HG03378 (cell line): ENCODE results near the gene CYBA.
"Not testable (repeated sequence)": the region's sequence is repeated elsewhere in the genome, so short reads cannot be mapped to it uniquely, and the experiment has no call there.

Source experiments
- ATAC-seq: cut with Tn5 transposase; IDR thresholded peaks from one replicate; pipeline ENCODE4 v1.9.1; 2021; ENCODE audit warnings: mild to moderate bottlenecking, moderate library complexity; ENCODE audit not compliant: unreplicated experiment

Gene CYBA

DNA sequence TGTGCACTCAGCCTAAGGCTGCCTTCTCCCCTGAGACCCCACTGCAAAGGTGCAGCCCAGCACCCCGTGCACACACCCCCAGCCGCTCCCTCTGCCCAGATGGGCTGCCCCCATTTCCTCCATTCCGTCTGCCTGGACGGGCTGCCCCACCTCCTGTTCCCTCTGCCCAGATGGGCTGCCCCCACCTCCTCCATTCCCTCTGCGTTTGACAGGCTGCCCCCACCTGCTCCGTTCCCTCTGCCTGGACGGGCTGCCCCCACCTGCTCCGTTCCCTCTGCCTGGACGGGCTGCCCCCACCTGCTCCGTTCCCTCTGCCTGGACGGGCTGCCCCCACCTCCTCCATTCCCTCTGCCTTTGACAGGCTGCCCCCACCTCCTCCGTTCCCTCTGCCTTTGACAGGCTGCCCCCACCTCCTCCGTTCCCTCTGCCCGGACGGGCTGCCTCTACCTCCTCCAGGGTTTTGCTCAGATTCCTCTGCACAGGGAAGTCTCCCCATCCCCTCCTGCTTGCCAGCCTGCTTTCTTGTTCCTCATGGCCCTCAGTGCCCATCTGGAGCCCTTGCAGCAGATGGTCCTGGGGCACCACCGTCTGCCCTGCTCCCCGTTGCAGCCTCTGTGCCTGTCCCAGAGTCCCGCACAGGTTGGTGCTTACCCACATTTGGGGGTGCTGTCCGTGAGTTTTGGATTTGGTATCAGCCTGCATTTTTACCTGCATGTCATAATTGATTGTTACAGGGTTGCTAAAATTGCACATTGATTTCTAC is 35.9 kb downstream of the CYBA start:
- ATAC-seq = no peak

- ATAC-seq = no peak
Observed at GRCh38 chr16:88613911-88614817, 36.7 kb downstream of the CYBA start.

DNA sequence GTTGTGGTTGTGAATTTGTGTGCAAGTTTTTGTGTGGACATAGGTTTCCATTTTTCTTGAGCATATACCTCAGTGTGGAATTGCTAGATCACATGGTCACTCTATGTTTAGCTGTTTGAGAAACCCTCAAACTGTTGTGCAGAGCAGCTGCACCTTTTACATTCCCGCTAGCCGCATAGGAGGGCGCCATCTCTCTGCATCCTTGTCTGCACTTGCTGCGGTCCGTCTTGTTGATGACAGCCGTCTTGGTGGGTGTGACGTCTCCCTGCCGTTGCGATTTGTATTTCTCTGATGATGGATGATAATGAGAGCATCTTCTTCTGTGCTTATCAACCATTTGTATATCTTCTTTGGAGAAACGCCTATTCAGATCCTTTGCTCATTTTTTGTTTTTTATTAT is 37.6 kb downstream of the CYBA start:
- no peak for ATAC-seq

- ATAC-seq = no peak
Observed at GRCh38 chr16:88610909-88611812, 39.7 kb downstream of the CYBA start.

DNA sequence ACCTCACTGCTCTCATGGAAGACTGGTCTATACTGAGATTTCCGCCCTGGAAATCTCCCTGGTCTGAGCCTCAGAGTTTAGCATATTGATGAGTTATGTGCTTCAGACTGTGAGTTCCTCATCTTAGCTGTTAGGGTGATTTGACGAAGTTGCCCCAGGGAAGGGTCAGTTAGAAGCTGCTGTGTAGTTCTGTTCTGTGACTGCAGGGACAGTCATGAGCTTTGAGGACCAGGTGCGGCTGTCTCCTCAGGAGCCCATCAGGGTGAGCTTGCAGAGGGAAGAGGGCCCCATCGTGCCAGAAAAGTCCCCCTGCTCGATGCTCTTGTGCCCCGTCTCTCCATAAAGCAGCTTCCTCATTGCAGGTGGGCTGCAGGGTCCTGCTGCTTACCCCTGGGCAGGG is 40.8 kb downstream of the CYBA start:
- no peak for ATAC-seq

- ATAC-seq = not testable (repeated sequence)
Observed at GRCh38 chr16:88609426-88609825, 41.4 kb downstream of the CYBA start.

GRCh38 chr16:88608076-88608475 is 42.8 kb downstream of the CYBA start:
- ATAC-seq = no peak

DNA sequence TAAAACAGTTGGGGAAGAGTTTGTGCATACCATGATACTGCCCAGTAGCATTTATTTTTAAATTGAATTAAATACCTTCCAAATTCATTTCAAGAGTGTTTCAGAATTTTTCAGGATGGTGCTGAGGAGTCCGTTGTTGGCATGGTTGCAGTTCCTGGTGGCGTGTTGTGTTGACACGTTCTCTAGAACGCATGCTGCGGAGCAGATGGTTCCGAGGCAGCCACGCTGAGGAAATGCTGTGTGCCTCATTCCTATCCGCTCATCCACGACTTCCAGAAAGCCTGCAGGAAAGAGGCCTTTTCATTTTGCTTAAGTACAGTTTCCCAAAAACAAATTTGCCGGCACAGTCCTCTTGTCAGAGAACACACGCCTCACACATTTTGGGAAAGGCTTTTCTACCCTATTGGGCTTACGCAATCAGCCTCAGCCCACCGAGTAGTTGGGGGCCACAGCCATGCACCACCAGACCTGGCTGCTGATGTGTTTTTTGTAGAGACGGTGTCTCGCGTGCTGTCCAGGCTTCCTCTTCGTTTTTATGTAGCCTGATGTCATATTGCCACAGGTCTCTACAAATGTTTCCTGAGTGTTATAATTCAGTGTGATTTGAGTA is 44.6 kb downstream of the CYBA start:
- ATAC-seq = no peak

GRCh38 chr16:88605186-88606147 is 45.4 kb downstream of the CYBA start:
- ATAC-seq = no peak

DNA sequence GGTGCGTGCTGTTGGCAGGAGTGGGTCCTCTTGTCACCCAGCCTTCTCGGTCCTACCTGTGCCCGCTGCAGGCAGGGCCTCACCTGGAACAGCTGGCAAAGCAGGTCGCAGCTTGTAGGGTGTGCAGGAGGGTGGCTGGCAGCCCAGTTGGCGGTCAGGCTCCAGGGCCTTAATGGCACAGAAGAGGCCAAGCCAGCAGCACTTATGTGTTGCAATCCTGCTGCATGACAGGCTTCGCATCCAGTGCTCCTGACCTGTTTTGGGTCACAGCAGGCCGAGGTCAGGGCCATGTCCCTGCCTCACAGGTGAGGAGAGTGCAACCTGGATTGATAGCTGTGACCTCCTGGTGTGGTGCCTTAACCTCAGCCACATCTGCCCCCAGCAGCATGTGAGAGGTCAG is 48.8 kb downstream of the CYBA start:
- no peak for ATAC-seq

GRCh38 chr16:88601313-88602036 is 49.4 kb downstream of the CYBA start:
- no peak for ATAC-seq

DNA sequence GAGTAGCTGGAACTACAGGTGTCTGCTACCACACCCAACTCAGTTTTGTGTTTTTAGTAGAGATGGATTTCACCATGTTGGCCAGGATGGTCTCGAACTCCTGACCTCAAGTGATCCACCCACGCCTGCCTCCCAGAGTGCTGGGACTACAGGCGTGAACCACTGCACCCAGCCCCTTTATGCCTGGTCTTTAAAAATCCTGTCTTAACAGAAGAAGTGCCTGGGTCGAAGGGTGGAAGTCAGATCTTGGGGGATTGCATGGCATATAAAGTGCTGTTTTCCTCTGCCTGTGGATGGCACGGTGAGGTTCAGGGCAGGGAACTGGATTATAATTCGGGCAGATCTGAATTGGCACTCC is 50.3 kb downstream of the CYBA start:
- ATAC-seq = no peak

- ATAC-seq = no peak
Observed at GRCh38 chr16:88599825-88600538, 50.9 kb downstream of the CYBA start.

GRCh38 chr16:88599092-88599733 is 51.6 kb downstream of the CYBA start:
- no peak for ATAC-seq

GRCh38 chr16:88597856-88598491 is 52.9 kb downstream of the CYBA start:
- ATAC-seq = no peak

- no peak for ATAC-seq
Observed at GRCh38 chr16:88596483-88596882, 54.4 kb downstream of the CYBA start.

DNA sequence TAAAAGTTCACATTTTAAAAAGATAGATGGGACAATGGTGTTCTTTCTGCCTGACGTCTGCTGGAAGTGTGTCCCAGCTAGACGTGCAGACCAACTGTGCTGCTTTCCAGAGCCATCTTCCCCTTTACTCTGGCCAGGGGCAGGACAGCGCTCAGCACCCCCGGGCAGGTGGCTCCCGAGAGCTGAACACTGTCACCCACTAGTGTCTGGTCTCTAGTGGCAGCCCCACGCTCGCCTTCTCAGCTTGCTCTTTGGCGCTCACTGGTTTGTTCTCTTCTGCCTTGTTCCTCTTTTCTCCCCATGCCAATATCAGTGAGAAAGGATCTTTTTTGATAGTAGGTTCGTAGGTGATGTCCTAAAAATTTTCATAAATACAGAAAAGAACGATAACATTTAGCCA is 54.9 kb downstream of the CYBA start:
- no peak for ATAC-seq
